H9 (cell line): ENCODE results near the gene UBE2V1. TPM values are rescaled to one million over a fixed set of nuclear protein-coding genes. Genes with fewer than 3 reads are reported as not detected.

Experiments used
- DNase-seq: peaks from one replicate; pipeline ENCODE4 v3.0.0-alpha.2; 2017
- H2AFZ ChIP-seq: one replicate; pipeline ENCODE4 v1.6.1; 2013; ENCODE audit warnings: mild to moderate bottlenecking, low read length, control low read depth, moderate library complexity
- H2AK5ac ChIP-seq: 2 replicates; pipeline ENCODE4 v1.6.1; 2013; ENCODE audit warnings: low read length, control low read depth, mixed read lengths; ENCODE audit not compliant: insufficient read length
- H2BK120ac ChIP-seq: one replicate; pipeline ENCODE4 v1.6.1; 2013; ENCODE audit warnings: low read depth, mild to moderate bottlenecking, low read length, control low read depth, inconsistent platforms; ENCODE audit not compliant: poor library complexity, severe bottlenecking
- H2BK12ac ChIP-seq: 2 replicates; pipeline ENCODE4 v1.6.1; 2013; ENCODE audit warnings: low read length, control low read depth, mixed read lengths, low read depth; ENCODE audit not compliant: insufficient read length
- H2BK15ac ChIP-seq: 2 replicates; pipeline ENCODE4 v1.6.1; 2013; ENCODE audit warnings: low read depth, low read length, control low read depth
- H2BK20ac ChIP-seq: one replicate; pipeline ENCODE4 v1.6.1; 2013; ENCODE audit warnings: low read depth, mild to moderate bottlenecking, low read length, control low read depth, inconsistent platforms; ENCODE audit not compliant: poor library complexity, severe bottlenecking
- H2BK5ac ChIP-seq: 2 replicates; pipeline ENCODE4 v1.6.1; 2013; ENCODE audit warnings: low read length, control low read depth, mixed read lengths; ENCODE audit not compliant: insufficient read length
- H3K14ac ChIP-seq: 2 replicates; pipeline ENCODE4 v1.6.1; 2013; ENCODE audit warnings: low read length, control low read depth; ENCODE audit not compliant: insufficient read depth
- H3K18ac ChIP-seq: 2 replicates; pipeline ENCODE4 v1.6.1; 2013; ENCODE audit warnings: low read depth, mild to moderate bottlenecking, mixed read lengths, low read length, control low read depth; ENCODE audit not compliant: insufficient read length
- H3K23ac ChIP-seq: 2 replicates; pipeline ENCODE4 v1.6.1; 2013; ENCODE audit warnings: low read length, control low read depth, mixed read lengths, low read depth; ENCODE audit not compliant: insufficient read length
- H3K23me2 ChIP-seq: 2 replicates; pipeline ENCODE4 v1.6.1; 2013; ENCODE audit warnings: low read depth, mild to moderate bottlenecking, mixed read lengths, low read length, control low read depth; ENCODE audit not compliant: insufficient read length, poor library complexity, severe bottlenecking
- H3K27ac ChIP-seq: 2 replicates; pipeline ENCODE4 v1.5.1; 2013; ENCODE audit warnings: low read length, control low read depth, mixed read lengths, low read depth; ENCODE audit not compliant: insufficient read length
- H3K27me3 ChIP-seq: 2 replicates; pipeline ENCODE4 v1.6.1; 2013; ENCODE audit warnings: low read length, control low read depth, inconsistent platforms; ENCODE audit not compliant: insufficient read depth
- H3K4ac ChIP-seq: 2 replicates; pipeline ENCODE4 v1.6.1; 2013; ENCODE audit warnings: low read depth, mild to moderate bottlenecking, control low read depth, inconsistent platforms, low read length, moderate library complexity
- H3K4me1 ChIP-seq: 2 replicates; pipeline ENCODE4 v1.6.1; 2013; ENCODE audit warnings: low read length, control low read depth, inconsistent platforms; ENCODE audit not compliant: insufficient read depth
- H3K4me2 ChIP-seq: 2 replicates; pipeline ENCODE4 v1.6.1; 2013; ENCODE audit warnings: low read length, control low read depth, mixed read lengths; ENCODE audit not compliant: insufficient read length, insufficient read depth
- H3K56ac ChIP-seq: 2 replicates; pipeline ENCODE4 v1.6.1; 2013; ENCODE audit warnings: low read depth, mild to moderate bottlenecking, mixed read lengths, low read length, control low read depth; ENCODE audit not compliant: insufficient read length
- H3K79me1 ChIP-seq: 2 replicates; pipeline ENCODE4 v1.6.1; 2013; ENCODE audit warnings: low read depth, mild to moderate bottlenecking, moderate library complexity, low read length, control low read depth, inconsistent platforms; ENCODE audit not compliant: insufficient read depth, poor library complexity, severe bottlenecking
- H3K79me2 ChIP-seq: 2 replicates; pipeline ENCODE4 v1.6.1; 2013; ENCODE audit warnings: low read length, control low read depth, inconsistent platforms; ENCODE audit not compliant: insufficient read depth
- H3K9ac ChIP-seq: 2 replicates; pipeline ENCODE4 v1.6.1; 2013; ENCODE audit warnings: low read length, control low read depth, mixed read lengths; ENCODE audit not compliant: insufficient read length; ENCODE audit errors: extremely low read depth
- H3K9me3 ChIP-seq: one replicate; pipeline ENCODE4 v1.6.1; 2013; ENCODE audit warnings: low read depth, low read length, inconsistent platforms; ENCODE audit not compliant: control insufficient read depth
- H3T11ph ChIP-seq: one replicate; pipeline ENCODE4 v1.6.1; 2013; ENCODE audit warnings: mild to moderate bottlenecking, low read length, control low read depth, inconsistent platforms
- H4K20me1 ChIP-seq: one replicate; pipeline ENCODE4 v1.6.1; 2013; ENCODE audit not compliant: control insufficient read depth, insufficient read length, insufficient read depth
- H4K5ac ChIP-seq: 2 replicates; pipeline ENCODE4 v1.6.1; 2013; ENCODE audit warnings: low read depth, mild to moderate bottlenecking, mixed read lengths, low read length, control low read depth; ENCODE audit not compliant: insufficient read length
- H4K8ac ChIP-seq: replicated peaks from 2 replicates; pipeline ENCODE4 v1.6.1; 2013; ENCODE audit warnings: low read length, control low read depth, mixed read lengths, low read depth; ENCODE audit not compliant: insufficient read length
- H4K91ac ChIP-seq: 2 replicates; pipeline ENCODE4 v1.6.1; 2013; ENCODE audit warnings: low read depth, mild to moderate bottlenecking, moderate library complexity, mixed read lengths, low read length, control low read depth; ENCODE audit not compliant: insufficient read length
- H3K27ac Mint-ChIP-seq, 3 experiments: 2 replicates in 2 of 3; 3 replicates in 1 of 3; pipeline ENCODE4 v1.8.0; 2020 to 2021; ENCODE audit warnings: mixed read lengths in 3 of 3, mild to moderate bottlenecking in 1 of 3, moderate library complexity in 1 of 3
- H3K27me3 Mint-ChIP-seq: 2 replicates; pipeline ENCODE4 v1.8.0; 2021; ENCODE audit warnings: low read depth, mild to moderate bottlenecking, moderate library complexity, mixed read lengths
- H3K36me3 Mint-ChIP-seq, 3 experiments: 2 replicates in 2 of 3; 3 replicates in 1 of 3; pipeline ENCODE4 v1.8.0; 2020 to 2021; ENCODE audit warnings: low read depth in 3 of 3, mixed read lengths in 3 of 3; ENCODE audit not compliant: insufficient read depth in 1 of 3
- H3K4me1 Mint-ChIP-seq, 2 experiments: 2 replicates each; pipeline ENCODE4 v1.8.0; 2020; ENCODE audit warnings: mixed read lengths in 2 of 2
- H3K4me3 Mint-ChIP-seq, 2 experiments: 2 replicates in 1 of 2; 3 replicates in 1 of 2; pipeline ENCODE4 v1.8.0; 2020 to 2021; ENCODE audit warnings: mild to moderate bottlenecking in 2 of 2, mixed read lengths in 2 of 2, moderate library complexity in 1 of 2
- H3K9me3 Mint-ChIP-seq, 2 experiments: 2 replicates in 1 of 2; 3 replicates in 1 of 2; pipeline ENCODE4 v1.8.0; 2020; ENCODE audit warnings: mild to moderate bottlenecking in 2 of 2, mixed read lengths in 2 of 2, moderate library complexity in 1 of 2
- CTCF ChIP-seq: fragments of 200-600 bp; sonication (generic); conservative IDR thresholded peaks from 3 replicates; pipeline ENCODE4 v1.8.0; 2021; ENCODE audit warnings: antibody characterized with exemption, mild to moderate bottlenecking
- WGBS: extraction: QIAGEN DNeasy Blood & Tissue Kit; methylation state at CpG from one replicate; pipeline ENCODE4 v1.1.7; 2013; ENCODE audit warnings: missing lambda C conversion rate, low lambda C conversion rate, mixed read lengths; ENCODE audit not compliant: insufficient read length; ENCODE audit errors: extremely low coverage; 5-methylcytosine and 5-hydroxymethylcytosine counted together
- total RNA-seq: library from RNA; stranded (reverse); gene quantifications from 2 replicates; pipeline ENCODE4 v1.2.1, GENCODE V29; 2021

UBE2V1 gene
- total RNA-seq, 1 experiment from 2014 or later, result 152 TPM

DNA sequence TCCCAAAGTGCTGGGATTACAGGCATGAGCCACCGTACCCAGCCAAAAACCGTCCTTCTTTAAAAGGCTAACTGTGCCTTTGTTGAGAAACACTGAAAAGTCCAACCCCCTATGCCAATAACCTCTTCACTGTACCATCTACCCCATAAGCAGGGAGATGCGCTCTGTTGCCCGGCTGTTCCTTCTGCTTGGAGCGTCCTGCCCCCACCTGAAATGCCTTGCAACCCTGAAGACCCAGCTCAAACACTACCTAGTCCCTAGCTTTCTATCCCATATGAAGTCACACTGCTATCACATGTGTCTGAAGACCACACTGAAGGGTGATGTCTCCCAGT is 27.8 kb downstream of the UBE2V1 start:
- Histone ChIP-seq H2AFZ (no peak overlapping the region), H4K20me1 (no peaks in the 10 kb centered on the region), H2BK12ac (no peak overlapping the region), H3K9me3 (no peaks in the 10 kb centered on the region), H2BK15ac (no peak overlapping the region), H4K91ac (no peak overlapping the region), H3K56ac (no peak overlapping the region), H3K9ac (no peak overlapping the region), H3K23ac (no peak overlapping the region), H2BK20ac (no peak overlapping the region), H3K4me1 (peaks cover 2% of the 10 kb centered on the region; the same call in 1 of the 2 replicates), H3K79me2 (0 out of 2 replicates have a peak, but pooled peaks cover 2% of the 10 kb centered on the region), H3K14ac (no peak overlapping the region), H4K5ac (no peak overlapping the region), H3T11ph (no peak overlapping the region), H2AK5ac (no peak overlapping the region), H3K4me2 (no peak overlapping the region), H2BK120ac (no peak overlapping the region), H3K18ac (no peak overlapping the region), H4K8ac (no peak overlapping the region), H3K79me1 (no peaks in the 10 kb centered on the region), H3K27ac (no peak overlapping the region), H2BK5ac (no peak overlapping the region), H3K27me3 (no peaks in the 10 kb centered on the region), H3K23me2 (no peaks in the 10 kb centered on the region), H3K4ac (no peak overlapping the region)
- no peak for TF ChIP-seq CTCF
- Mint-ChIP-seq H3K4me1 (peaks cover 21 to 23% of the 10 kb centered on the region in 2 experiments), H3K4me3 (no peak overlapping the region), H3K27me3 (no peaks in the 10 kb centered on the region), H3K9me3 (no peaks in the 10 kb centered on the region), H3K36me3 (peaks cover 13 to 40% (median 35%) of the 10 kb centered on the region in 3 experiments), H3K27ac (peak overlapping the region in 2 of 3 experiments; percentile 12 to 55; a peak in 3 of 7 replicates)
- no CpG with 5 or more reads among the region's 5 CpGs for whole genome bisulfite sequencing
- DNase-seq, result no peak
